NCI-H1436 treated with DMSO at 0.1 percent for 48 hours (cell line): ENCODE data around the gene PABPN1L.

Experiments
- DNase-seq: peaks from one replicate; lab custom pipeline; 2025; lab: John Stamatoyannopoulos, UW

PABPN1L gene

GRCh38 chr16:88868974-88869672 is 2.7 kb upstream of the PABPN1L start:
- no peak for DNase-seq

GRCh38 chr16:88867581-88868246 is 1.3 kb upstream of the PABPN1L start:
- no peak for DNase-seq

- no peak for DNase-seq
Measured at GRCh38 chr16:88865742-88866141, 718 bp downstream of the PABPN1L start.

- no peak for DNase-seq
Measured at GRCh38 chr16:88865310-88865709, 1.1 kb downstream of the PABPN1L start.

GRCh38 chr16:88864521-88864920 is 1.9 kb downstream of the PABPN1L start:
- no peak for DNase-seq

- DNase-seq, result no peak
Measured at GRCh38 chr16:88864099-88864498, 2.4 kb downstream of the PABPN1L start.

- no peak for DNase-seq
Measured at GRCh38 chr16:88863426-88863825, 3.0 kb downstream of the PABPN1L start.

GRCh38 chr16:88862968-88863367 is 3.5 kb downstream of the PABPN1L start:
- no peak for DNase-seq

GRCh38 chr16:88861359-88861758 is 5.1 kb downstream of the PABPN1L start:
- DNase-seq, result no peak

GRCh38 chr16:88859381-88860091 is 6.9 kb downstream of the PABPN1L start:
- no peak for DNase-seq

GRCh38 chr16:88857728-88858339 is 8.6 kb downstream of the PABPN1L start:
- DNase-seq, result no peak

- peak; percentile 75 for DNase-seq
Measured at GRCh38 chr16:88856828-88857727, 9.4 kb downstream of the PABPN1L start, which contains the start of the genes GALNS and TRAPPC2L. Gene GALNS (minus strand): TSS chr16:88856947. CDS start chr16:88856877, 70 bp downstream. Gene TRAPPC2L (plus strand): TSS chr16:88857127. CDS start chr16:88857151, 24 bp downstream.

GRCh38 chr16:88856122-88856827 is 10.2 kb downstream of the PABPN1L start:
- DNase-seq, result no peak

- no peak for DNase-seq
Measured at GRCh38 chr16:88855736-88856121, 10.7 kb downstream of the PABPN1L start.

GRCh38 chr16:88855176-88855575 is 11.3 kb downstream of the PABPN1L start:
- DNase-seq, result no peak

GRCh38 chr16:88854306-88855111 is 12.0 kb downstream of the PABPN1L start:
- DNase-seq, result no peak

- DNase-seq, result no peak
Measured at GRCh38 chr16:88853325-88853941, 13.0 kb downstream of the PABPN1L start.

- DNase-seq, result no peak
Measured at GRCh38 chr16:88851616-88852015, 14.8 kb downstream of the PABPN1L start.

- no peak for DNase-seq
Measured at GRCh38 chr16:88850531-88851199, 15.8 kb downstream of the PABPN1L start.
